Neuron (in vitro differentiated cells): ENCODE measurements around the gene HEATR5A.
"Not testable (repeated sequence)": the region's sequence is repeated elsewhere in the genome, so short reads cannot be mapped to it uniquely, and the experiment has no call there.

Source experiments
- H2AFZ ChIP-seq: one replicate; pipeline ENCODE4 v1.6.1; 2013; ENCODE audit warnings: low read depth, mild to moderate bottlenecking, inconsistent platforms, low read length, moderate library complexity
- H3K27me3 ChIP-seq: one replicate; pipeline ENCODE4 v1.6.1; 2013; ENCODE audit warnings: low read length; ENCODE audit not compliant: insufficient read depth
- H3K36me3 ChIP-seq: one replicate; pipeline ENCODE4 v1.6.1; 2013; ENCODE audit warnings: low read length; ENCODE audit not compliant: insufficient read depth
- H3K4me1 ChIP-seq: one replicate; pipeline ENCODE4 v1.6.1; 2013; ENCODE audit warnings: low read length; ENCODE audit not compliant: insufficient read depth
- H3K4me3 ChIP-seq: 2 replicates; pipeline ENCODE4 v1.5.1; 2013; ENCODE audit warnings: mild to moderate bottlenecking, low read length, moderate library complexity
- H3K9me3 ChIP-seq: one replicate; pipeline ENCODE4 v1.6.1; 2013; ENCODE audit warnings: low read length

The HEATR5A gene

DNA sequence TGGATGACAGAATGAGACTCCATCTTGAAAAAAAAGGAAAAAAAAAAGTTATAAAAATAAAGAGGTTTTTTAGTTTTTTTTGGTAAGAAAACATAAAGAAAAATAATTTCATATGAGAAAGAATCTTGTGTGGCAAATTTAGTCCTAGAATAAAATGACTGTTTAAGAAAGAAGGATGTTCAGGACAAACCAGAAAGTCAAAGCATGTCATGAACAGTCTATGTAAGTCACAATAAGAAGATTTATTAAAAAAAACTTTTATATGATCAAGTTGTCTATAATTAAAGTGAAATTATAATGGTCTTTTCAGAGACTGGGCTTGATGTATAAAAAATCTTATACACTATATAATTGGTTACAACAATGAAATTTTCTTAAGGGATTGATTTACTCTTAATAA is 144.6 kb downstream of the HEATR5A start:
- Histone ChIP-seq H3K9me3 (peaks cover 5% of the 10 kb centered on the region), H2AFZ (no peak overlapping the region), H3K4me3 (no peak overlapping the region), H3K27me3 (no peaks in the 10 kb centered on the region), H3K4me1 (no peaks in the 10 kb centered on the region), H3K36me3 (no peaks in the 10 kb centered on the region)

GRCh38 chr14:31271648-31272047 is 148.7 kb downstream of the HEATR5A start:
- Histone ChIP-seq H3K9me3 (peaks cover 4% of the 10 kb centered on the region), H3K4me3 (no peak overlapping the region), H3K4me1 (no peaks in the 10 kb centered on the region), H3K36me3 (no peaks in the 10 kb centered on the region), H2AFZ (no peak overlapping the region), H3K27me3 (no peaks in the 10 kb centered on the region)

DNA sequence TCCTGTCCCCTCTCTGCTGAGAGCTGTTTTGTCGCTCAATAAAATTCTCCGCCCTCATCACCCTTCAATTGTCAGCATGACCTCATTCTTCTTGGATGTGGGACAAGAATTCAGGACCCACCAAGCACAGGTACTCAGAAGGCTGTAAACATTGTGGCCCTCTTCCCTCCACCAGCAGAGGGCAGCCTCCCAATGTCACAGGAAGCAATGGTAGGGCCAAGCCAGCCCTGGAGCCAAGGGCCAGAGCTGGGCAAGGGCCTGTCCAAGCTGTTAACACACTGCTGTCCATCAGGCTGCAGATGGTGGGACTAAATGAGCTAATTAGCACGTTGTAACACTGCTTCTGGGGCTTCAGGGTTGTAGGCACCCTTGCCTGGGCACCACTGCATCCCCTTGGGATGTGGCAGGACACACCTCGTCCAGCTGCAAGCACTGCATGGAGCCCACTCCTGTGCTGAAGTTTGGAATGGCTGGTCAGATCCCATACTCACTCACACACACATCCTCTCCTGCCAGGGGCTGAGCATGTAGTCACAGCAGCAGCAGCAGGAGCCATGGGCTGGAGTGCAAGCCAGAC is 150.1 kb downstream of the HEATR5A start:
- Histone ChIP-seq H3K4me3 (no peak overlapping the region), H3K9me3 (peaks cover 2% of the 10 kb centered on the region), H2AFZ (no peak overlapping the region), H3K27me3 (no peaks in the 10 kb centered on the region), H3K4me1 (no peaks in the 10 kb centered on the region), H3K36me3 (no peaks in the 10 kb centered on the region)

- H3K4me1 ChIP-seq = no peaks in the 10 kb centered on the region
- no peak overlapping the region for H3K4me3 ChIP-seq
- no peaks in the 10 kb centered on the region for H3K36me3 ChIP-seq
- peaks cover 2% of the 10 kb centered on the region for H3K9me3 ChIP-seq
- H3K27me3 ChIP-seq = no peaks in the 10 kb centered on the region
- no peak overlapping the region for H2AFZ ChIP-seq
Observed at GRCh38 chr14:31269634-31270195, 150.6 kb downstream of the HEATR5A start.

- Histone ChIP-seq H2AFZ (no peak overlapping the region), H3K4me1 (no peaks in the 10 kb centered on the region), H3K36me3 (no peaks in the 10 kb centered on the region), H3K4me3 (no peak overlapping the region), H3K27me3 (no peaks in the 10 kb centered on the region), H3K9me3 (peaks cover 2% of the 10 kb centered on the region)
Observed at GRCh38 chr14:31268216-31268615, 152.1 kb downstream of the HEATR5A start.

GRCh38 chr14:31266437-31267331 is 153.7 kb downstream of the HEATR5A start:
- Histone ChIP-seq H3K36me3 (no peaks in the 10 kb centered on the region), H3K9me3 (peaks cover 2% of the 10 kb centered on the region), H3K4me1 (peaks cover 11% of the 10 kb centered on the region), H3K4me3 (no peak overlapping the region), H2AFZ (no peak overlapping the region), H3K27me3 (no peaks in the 10 kb centered on the region)

DNA sequence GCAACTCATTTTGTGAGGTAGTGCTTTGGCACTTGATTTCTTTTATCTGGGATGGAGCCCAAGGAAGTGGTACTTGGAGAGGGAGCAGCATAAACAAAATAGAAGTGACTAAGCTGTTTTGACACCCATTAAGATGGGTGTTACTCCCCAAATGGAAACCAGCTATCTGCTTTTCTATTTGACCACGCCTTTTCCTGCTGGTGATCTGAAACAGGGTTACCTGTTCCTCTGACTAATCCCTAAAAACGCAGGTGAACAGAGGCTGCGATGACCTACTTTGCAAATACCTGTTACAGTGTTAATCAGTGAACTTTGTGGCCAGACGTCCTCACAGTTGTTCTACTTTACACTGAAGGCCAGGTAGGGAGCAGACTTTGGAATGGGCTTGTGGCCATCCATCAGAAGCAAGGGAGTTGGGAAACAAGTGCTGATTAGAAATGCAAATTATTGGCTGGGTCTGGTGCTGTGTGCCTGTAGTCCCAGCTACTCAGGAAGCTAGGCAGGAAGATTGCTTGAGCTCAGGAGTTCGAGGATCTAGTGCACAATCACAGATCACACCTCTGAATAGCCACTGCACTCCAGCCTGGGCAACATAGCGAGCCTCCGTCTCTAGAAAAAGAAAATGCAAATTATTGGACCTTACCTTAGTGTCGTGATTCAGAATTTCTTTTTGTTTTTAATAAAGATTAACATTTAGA is 154.5 kb downstream of the HEATR5A start:
- no peak overlapping the region for H3K4me3 ChIP-seq
- peaks cover 2% of the 10 kb centered on the region for H3K9me3 ChIP-seq
- no peaks in the 10 kb centered on the region for H3K27me3 ChIP-seq
- no peak overlapping the region for H2AFZ ChIP-seq
- peaks cover 15% of the 10 kb centered on the region for H3K4me1 ChIP-seq
- no peaks in the 10 kb centered on the region for H3K36me3 ChIP-seq

- Histone ChIP-seq H3K27me3 (no peaks in the 10 kb centered on the region), H3K4me1 (peaks cover 15% of the 10 kb centered on the region), H3K9me3 (peaks cover 2% of the 10 kb centered on the region), H3K36me3 (no peaks in the 10 kb centered on the region), H3K4me3 (no peak overlapping the region), H2AFZ (no peak overlapping the region)
Observed at GRCh38 chr14:31263485-31264133, 156.7 kb downstream of the HEATR5A start.

DNA sequence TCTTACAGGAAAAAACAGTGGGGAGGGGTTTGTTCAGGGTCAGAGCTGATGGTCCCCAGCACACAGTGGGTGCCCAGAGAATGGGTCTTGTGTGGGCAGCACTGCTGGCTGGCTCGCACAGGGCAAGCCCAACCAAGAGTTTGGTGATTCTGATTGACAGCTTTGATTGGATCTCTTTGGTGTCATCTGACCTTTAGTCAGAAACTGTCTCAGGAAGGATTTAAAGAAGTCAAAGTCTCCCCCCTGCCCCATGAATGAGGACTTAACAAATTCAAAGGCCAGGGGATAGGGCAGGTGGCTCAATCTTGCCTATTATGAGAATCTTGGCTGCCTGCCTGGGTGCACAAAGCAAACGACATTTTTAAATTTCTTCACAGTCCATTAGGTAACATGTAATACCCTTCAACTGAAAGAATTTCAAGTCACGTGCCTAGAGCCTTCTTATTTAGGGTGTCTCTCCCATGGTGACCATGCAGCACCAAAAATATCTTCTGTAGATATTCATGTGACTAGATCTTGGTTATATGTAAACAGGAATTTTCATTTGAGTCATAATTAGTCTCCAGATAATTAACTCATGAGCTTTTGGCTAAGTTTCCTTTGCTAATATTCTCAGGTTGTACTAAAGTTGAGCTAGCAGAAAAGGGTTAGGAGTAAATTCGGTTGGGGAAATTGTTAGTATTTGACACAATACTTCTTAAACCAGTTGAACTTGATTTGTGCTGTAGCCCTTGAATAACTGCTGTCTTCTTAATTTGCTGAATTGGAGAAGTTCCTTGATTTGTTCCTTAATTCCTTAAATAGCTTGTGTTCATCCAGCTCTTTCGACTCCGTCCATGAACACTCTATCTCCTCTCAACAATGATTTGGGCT is 158.3 kb downstream of the HEATR5A start:
- Histone ChIP-seq H3K4me3 (no peak overlapping the region), H3K9me3 (peaks cover 2% of the 10 kb centered on the region), H3K36me3 (no peaks in the 10 kb centered on the region), H3K4me1 (peaks cover 15% of the 10 kb centered on the region), H3K27me3 (no peaks in the 10 kb centered on the region), H2AFZ (no peak overlapping the region)

GRCh38 chr14:31261523-31261858 is 158.9 kb downstream of the HEATR5A start:
- H3K36me3 ChIP-seq = no peaks in the 10 kb centered on the region
- peaks cover 2% of the 10 kb centered on the region for H3K9me3 ChIP-seq
- H3K4me3 ChIP-seq = no peak overlapping the region
- no peaks in the 10 kb centered on the region for H3K27me3 ChIP-seq
- peaks cover 15% of the 10 kb centered on the region for H3K4me1 ChIP-seq
- no peak overlapping the region for H2AFZ ChIP-seq

GRCh38 chr14:31259040-31259435 is 161.3 kb downstream of the HEATR5A start:
- H3K9me3 ChIP-seq, H3K4me3 ChIP-seq, H3K36me3 ChIP-seq, H2AFZ ChIP-seq, H3K27me3 ChIP-seq: not testable (repeated sequence)
- peaks cover 15% of the 10 kb centered on the region for H3K4me1 ChIP-seq

GRCh38 chr14:31258427-31259039 is 161.8 kb downstream of the HEATR5A start:
- Histone ChIP-seq H3K36me3 (no peaks in the 10 kb centered on the region), H2AFZ (no peak overlapping the region), H3K4me3 (no peak overlapping the region), H3K27me3 (no peaks in the 10 kb centered on the region), H3K4me1 (peaks cover 15% of the 10 kb centered on the region), H3K9me3 (peaks cover 2% of the 10 kb centered on the region)
